GM12872 (cell line): ENCODE measurements around the gene PBXIP1.

Experiments
- CTCF ChIP-seq: IDR thresholded peaks from 3 replicates; pipeline ENCODE4 v1.5.1; 2011; ENCODE audit warnings: low read depth, mild to moderate bottlenecking, low read length, moderate library complexity; ENCODE audit not compliant: insufficient read depth

Gene PBXIP1

GRCh38 chr1:154955039-154955717, 721 bp downstream of the PBXIP1 start:
- TF ChIP-seq CTCF: no peak

DNA sequence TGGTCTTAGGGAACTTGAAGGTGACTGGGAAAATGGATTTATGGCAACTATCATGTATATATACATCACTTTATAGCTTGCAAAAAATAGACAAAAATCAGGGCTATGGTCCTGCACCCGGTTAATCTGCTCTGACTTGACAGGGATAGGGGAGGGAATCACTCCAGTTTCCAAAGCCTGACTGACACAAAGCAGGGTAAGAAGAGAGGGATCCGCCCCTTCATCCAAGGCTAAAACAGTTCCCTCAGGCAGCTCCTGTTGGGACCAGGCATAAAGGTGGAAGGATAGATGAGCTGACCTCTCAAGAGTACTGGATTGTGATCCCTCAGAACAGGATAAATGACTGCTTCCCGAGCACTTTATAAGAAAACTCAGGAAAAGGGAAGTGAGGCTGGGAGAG, 1.4 kb downstream of the PBXIP1 start:
- TF ChIP-seq CTCF: no peak

DNA sequence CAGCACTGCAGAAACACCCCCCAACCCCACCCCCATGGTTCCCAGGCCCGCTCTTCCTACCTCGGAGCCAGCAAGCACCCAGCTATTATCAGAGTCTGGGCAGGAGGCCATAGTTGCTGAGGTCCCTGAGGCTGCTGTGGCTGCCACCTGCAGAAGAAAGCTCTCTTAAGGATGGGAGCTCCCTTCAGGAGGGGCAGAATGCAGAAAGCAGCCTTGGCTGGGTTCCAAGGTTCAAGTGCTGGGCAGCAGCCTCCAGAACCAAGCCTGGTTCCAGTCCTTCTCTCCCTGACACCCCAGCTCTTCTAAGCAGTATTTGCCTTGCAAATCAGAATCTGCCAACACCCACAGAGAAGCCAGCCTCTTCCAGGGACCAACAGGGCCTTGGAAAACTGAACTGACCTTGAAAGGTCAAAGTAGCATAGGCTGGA, 2.3 kb downstream of the PBXIP1 start:
- no peak for TF ChIP-seq CTCF

DNA sequence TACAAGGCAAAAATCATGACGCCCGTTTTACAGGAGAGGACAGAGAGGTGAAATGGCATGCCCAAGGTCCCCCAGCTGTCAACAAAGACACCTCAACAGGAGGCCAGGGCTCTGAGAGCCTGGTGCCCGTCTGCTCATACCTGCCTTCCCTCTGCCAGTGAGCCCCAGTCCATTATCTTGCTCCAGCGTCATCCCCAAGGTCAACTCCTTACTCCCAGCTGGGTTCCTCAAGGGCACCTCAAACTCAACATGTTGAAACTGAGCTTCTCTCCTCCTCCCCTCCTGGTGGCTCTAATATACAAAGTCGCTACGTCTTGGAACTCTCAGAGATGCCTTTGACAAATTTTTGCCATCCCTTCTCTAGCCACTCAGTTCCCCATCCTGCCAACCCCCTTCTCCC, 3.2 kb downstream of the PBXIP1 start:
- no peak for TF ChIP-seq CTCF

- TF ChIP-seq CTCF: no peak
These were observed 3.8 kb downstream of the PBXIP1 start for GRCh38 chr1:154951901-154952657.

GRCh38 chr1:154948079-154948478, 7.8 kb downstream of the PBXIP1 start:
- TF ChIP-seq CTCF: no peak

- no peak for TF ChIP-seq CTCF
These were observed 9.7 kb downstream of the PBXIP1 start for GRCh38 chr1:154945962-154946850.
